Fibroblast of gingiva (primary cell): Measurements from ENCODE around the gene EGFR.
A peak's percentile ranks its signal among the peaks of the same experiment; 100 is the strongest.

Experiments
- DNase-seq: peaks from one replicate; pipeline ENCODE4 v3.0.0-alpha.2; 2011; ENCODE audit warnings: low read depth

Gene EGFR

GRCh38 chr7:55101359-55101758 lies 82.5 kb downstream of the EGFR start:
- no peak for DNase-seq

GRCh38 chr7:55104123-55104522 lies 85.3 kb downstream of the EGFR start:
- no peak for DNase-seq

DNA sequence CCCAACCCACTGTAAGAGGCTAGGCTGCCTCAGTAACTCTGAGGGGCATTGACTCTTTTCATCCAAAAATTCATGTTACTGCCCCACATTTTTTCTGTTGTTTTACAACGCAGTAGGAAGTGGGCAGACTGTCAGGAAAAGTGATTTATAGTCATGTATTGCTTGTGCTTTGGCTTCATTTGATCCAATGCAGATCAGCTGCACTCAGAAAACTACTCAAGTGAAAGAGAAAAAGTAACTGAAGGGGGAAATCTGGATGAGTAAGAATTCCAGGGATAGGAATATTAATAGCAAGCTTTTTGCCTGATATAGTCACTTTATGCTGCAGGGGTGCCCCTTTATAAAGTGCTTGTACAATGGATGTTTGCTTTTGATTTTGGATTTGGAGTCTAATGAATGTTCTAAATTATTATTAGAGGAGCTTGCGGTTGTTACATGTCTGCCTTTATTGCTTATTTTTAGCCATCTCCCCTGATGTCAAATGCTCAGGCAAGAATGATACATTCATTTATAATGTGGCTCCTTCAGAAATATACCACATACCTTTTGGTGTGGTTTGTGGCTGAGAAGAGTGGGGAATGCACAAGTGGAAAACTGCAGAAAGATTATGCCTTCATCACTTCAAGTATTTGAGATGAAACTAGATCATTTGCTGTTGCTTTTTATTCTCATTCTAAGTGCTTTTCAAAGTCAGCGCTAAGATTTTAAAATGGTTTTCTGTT lies 86.1 kb downstream of the EGFR start:
- DNase-seq = no peak

GRCh38 chr7:55105952-55106351 lies 87.1 kb downstream of the EGFR start:
- no peak for DNase-seq

GRCh38 chr7:55107946-55108345 lies 89.1 kb downstream of the EGFR start:
- DNase-seq = no peak

DNA sequence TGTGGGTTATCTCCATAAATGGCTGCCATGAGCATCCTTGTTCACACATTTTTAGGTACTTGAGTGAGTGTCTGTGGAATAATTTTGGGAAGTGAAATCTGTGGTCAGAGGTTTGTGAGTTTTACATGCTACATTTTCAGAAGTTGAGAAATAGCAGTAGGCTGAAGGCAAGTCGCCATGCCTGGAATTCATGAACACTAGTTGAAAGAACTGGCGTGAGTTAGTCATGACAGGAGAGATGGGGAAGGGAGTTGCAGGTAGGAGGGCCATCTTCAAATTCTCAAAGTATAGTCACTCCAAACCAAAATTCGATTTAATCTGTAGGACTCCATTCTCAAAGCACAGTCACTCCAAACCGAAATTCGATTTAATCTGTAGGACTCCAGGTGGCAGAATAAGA lies 89.6 kb downstream of the EGFR start:
- no peak for DNase-seq

- DNase-seq = no peak
Measured at GRCh38 chr7:55108818-55109217, 90.0 kb downstream of the EGFR start.

- DNase-seq = no peak
Measured at GRCh38 chr7:55109404-55110167, 90.8 kb downstream of the EGFR start.

DNA sequence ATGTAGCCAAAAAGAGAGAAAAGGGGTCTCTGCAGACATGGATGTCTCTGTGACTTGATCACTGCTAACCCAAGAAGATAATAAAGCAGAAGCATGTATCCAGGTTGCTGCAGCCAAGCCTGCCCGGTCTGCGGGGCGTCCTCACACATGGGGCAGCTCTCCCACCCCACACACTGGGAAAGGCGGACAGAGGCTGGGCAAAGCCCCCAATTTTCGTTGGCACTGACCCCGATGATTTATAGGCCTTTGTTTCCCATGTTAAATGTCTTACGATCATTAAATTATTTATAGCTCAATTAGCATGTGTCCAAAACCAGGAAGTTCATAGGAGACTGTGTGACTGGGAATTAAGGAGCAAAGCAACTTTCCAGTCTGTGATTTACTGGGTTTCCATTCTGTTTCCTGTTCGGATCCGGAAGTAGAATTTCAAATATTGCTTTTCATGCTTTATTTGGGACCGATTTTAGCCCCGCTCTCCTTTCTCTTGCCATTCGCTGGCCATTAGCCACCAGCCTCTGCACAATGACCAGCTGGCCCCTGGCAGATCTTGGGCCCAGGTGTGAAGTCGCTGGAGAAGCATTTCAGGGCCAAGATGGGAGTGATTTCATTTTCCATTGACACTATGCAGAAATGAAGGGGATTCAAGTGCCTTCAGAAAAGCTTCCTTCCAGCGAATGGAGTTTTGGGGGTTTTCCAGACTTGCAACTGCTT lies 91.6 kb downstream of the EGFR start:
- no peak for DNase-seq

- peak; percentile 79 for DNase-seq
Measured at GRCh38 chr7:55110993-55111361, 92.2 kb downstream of the EGFR start.

- no peak for DNase-seq
Measured at GRCh38 chr7:55112056-55112455, 93.2 kb downstream of the EGFR start.

DNA sequence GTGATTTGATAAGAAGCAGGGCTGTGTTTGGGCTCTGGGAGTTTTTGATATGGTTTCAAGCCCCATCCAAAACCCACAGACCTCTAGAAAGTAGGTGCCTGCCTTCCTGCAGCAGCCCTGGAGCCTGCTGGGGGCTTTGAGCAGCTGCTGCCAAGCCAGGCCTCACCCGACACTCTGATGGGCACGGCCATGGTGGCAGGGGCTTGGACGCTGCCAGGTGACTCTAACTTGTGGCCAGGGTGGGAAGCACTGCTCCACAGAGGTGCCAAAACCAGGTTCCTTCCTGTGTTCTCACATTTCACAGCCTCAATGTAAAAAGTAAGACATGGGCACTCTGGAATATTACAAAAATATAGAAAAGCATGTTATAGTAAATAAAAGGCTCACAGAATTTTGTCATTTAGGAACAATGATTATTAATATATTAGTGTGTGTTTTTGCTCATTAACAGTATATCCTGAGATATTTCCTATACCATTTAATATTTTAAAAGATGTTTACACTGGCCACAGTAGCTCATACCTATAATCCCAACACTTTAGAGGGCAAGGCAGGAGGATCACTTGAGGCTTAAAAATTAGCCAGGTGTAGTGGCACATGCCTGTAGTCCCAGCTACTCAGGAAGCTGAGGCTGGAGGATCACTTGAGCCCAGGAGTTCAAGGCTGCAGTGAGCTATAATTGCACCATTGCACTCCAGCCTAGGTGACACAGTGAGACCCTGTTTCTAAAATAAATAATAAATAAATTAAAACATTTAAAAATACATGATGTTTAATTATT lies 95.1 kb downstream of the EGFR start:
- no peak for DNase-seq

DNA sequence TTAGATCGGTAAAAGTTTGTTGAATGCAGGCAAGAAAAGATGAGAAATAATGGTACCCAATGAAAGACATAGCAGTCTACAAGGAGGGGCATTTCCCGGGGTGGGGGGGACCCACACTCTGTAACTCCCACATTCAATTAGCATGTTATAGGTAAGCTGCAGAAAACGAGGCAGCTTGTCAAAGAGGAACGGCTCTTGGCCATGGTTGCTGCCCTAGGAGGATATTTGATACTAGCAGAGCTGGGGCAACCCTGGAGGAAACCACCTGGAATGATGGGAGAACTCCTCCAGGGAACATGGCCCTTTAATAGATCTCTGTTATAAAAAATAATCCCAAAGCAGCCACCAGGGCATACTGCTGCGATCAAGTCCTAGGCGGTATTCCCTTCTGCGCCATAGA lies 98.5 kb downstream of the EGFR start:
- no peak for DNase-seq

DNA sequence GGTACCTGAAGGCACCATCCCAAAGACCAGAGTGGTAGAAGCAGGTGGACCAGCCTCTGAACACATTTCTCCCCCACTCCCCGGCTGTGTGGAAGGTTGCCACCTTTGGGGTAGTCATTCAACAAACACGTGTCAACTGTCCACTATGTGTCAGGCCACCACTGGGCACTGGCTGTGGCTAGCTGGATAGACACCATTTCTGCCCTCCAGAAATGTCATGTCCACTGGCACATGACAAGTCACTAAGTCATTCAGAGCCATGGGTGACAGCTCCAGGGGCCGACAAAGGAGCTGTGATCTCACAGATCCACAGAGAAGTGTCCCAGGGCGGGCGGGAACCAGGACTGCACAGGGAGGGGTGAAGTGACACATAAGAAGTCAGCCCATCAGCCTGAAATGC lies 99.6 kb downstream of the EGFR start:
- no peak for DNase-seq

DNA sequence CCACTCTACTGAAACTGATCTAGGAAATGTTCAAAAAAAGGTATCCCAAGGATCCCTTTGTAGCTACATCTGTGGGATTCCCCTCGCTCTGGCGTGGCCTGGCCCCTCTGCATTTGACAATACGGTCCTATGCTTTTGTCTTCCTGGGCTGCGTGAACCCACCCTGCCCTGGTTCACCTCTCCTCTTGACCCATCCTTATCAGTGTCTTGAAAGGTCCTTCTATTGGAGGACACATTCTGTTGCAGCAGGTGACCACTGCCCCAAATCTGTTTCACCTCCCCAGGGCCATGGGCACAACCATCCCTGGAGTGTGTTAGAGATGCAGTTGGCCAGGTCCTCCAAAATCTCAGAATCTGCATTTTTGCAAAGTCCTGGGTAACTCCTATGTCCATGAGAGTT lies 100.8 kb downstream of the EGFR start:
- no peak for DNase-seq

DNA sequence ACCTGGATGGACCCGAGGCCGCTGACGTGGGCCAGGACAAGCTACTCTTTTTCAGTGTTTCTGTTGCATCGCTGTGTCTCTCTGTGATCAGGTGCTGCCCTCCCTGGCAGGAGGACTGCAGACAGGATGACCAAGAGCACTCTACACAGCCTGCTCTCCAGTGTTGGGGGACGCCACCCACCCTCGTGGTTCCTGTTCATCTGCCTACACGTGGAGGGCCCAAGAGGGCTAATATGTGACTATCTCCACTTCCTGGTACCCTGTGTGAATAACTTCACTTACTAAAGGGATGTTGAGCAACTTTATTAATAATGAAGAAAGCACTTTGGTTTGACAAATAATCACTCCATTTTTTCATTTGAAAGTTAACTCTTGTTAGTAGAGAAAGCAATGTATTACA lies 101.3 kb downstream of the EGFR start:
- no peak for DNase-seq

DNA sequence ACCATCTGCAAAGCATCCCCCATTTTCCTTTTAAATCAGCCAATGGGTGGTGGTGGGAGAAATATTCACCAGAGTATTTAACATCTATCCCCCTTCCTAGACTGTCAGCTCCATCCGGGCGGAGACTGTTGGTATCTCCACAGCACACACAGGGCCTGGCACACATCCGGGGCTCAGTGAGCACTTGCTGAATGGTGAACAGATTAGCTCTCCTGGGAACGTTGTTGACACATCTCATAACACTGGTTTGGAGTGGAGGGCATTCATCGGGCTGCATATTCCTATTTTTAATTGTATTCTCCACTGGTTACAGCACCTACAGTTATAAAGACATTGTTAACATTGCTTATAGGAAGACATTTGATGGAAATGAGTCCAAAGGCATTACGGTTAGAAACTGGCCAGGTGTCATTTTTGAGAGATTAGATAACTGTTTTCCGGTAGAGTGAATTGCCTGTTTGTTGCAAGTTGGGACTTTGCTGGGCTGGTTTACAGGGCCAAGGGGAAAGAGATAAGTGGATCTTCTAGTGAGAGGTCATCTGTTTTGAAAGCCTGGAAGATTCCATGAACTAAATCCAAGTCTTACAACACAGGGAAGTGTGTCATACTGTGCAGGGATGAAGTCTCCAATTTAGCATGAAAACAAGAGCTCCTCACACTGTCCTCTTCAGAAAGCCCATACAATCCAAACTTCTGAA lies 101.8 kb downstream of the EGFR start:
- peak; percentile 79 for DNase-seq

DNA sequence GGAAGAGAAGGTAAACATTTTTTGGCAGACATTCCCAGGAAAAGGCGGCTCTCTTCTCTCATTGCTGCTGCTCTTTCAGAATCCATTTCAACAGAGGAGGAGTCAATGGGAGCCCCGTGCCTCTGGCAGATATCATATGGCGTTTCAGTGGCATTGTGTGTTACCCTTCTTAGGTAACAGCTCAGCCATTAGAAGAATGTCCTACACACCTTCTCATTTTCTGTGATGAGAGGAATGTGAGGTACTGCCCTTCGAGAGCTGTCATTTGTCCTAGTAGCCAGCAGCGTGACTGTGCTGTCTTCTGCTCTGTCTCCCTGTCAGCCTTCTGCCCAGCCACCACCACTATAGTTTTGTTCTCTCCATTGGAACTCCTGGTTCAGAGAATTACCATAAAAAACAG lies 102.4 kb downstream of the EGFR start:
- DNase-seq = no peak

DNA sequence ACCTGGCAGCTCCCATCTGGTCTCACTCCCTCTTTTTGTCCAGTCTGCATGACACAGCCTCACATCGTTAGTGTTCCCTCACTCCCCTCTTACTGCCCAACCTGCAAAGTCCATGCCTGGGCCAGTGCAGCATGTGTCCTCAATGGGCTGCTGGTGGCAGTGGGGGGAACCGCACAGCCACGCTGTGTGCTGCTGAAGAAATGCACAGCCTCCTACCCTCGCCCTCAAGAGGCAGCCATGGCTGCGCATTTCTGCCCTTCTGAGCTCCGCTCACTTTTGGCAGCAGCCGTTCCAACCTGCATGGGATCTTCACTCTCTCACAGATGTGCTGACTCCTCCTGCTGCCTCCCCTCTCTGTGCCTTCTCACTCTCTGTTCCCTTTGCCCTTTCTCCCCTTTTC lies 103.4 kb downstream of the EGFR start:
- no peak for DNase-seq

GRCh38 chr7:55124989-55125875 lies 106.4 kb downstream of the EGFR start:
- peak; percentile 47 for DNase-seq

DNA sequence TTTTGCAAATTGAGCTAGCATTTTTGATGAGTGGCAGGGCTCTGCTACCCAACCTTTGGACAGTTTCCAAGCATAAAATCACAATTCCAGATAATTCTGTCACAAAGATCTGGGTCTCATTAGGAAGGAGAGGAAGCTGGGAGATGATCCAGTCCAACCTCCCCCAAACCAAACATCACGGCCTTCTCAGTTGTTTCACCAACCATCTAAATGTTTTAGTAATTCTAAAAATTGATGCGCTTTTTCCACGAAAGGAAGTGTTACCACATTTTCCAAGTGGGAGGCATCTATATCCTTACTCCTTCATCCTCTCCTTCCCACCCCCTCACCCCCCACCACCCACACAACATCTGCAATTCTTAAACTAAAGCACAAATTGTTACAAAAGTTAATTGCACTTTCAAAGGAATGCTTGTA lies 108.3 kb downstream of the EGFR start:
- peak; percentile 87 for DNase-seq
